Measurements from ENCODE around the gene RBM17.

Gene RBM17

DNA sequence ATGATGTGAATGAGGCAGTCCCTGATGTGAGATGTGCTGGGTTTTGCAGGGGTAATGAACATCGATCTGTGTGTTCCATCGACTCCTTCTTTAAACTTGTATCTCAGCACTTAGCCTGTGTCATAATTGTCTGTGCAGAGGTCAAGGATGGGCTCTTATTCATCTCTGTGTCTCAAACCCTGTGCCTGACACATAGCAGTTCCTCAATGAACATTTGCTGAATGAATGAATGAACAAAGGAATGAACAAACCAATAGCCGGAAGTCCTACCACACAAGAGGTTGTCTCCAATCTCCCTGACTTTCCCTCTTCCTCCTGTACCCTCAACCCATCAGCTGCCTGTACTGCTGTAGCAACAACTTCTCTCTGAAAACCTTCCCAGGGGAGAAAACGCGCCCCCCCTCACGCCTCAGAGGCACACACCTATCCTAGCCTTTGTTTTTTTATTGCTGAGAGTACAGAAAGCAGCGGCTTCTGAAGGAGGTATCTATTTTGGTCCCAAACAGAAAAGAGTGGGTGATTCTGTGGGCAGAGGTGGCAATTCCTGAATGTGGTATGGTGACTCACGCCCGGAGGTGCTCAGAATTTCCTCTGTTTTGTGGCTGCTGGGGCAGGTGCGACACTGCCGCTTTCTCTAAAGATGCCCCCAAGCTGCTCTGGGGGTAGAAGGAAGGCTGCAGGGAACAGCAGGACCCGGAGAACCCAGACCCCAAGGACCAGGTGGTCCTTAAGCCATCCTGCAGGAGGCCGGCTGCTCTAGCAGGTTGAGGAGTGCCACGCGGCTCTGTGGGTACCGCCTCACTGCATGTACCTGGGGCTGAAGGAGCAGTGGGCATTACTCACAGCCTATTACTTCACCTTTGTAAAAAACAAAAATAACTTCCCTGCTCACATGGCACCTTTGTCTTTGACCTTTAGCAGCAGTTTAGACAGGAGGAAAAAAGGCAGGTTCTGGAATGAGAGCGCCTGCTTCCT lies 36.3 kb upstream of the RBM17 start:
- TF ChIP-seq, protein P1, sequence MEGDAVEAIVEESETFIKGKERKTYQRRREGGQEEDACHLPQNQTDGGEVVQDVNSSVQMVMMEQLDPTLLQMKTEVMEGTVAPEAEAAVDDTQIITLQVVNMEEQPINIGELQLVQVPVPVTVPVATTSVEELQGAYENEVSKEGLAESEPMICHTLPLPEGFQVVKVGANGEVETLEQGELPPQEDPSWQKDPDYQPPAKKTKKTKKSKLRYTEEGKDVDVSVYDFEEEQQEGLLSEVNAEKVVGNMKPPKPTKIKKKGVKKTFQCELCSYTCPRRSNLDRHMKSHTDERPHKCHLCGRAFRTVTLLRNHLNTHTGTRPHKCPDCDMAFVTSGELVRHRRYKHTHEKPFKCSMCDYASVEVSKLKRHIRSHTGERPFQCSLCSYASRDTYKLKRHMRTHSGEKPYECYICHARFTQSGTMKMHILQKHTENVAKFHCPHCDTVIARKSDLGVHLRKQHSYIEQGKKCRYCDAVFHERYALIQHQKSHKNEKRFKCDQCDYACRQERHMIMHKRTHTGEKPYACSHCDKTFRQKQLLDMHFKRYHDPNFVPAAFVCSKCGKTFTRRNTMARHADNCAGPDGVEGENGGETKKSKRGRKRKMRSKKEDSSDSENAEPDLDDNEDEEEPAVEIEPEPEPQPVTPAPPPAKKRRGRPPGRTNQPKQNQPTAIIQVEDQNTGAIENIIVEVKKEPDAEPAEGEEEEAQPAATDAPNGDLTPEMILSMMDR (conservative IDR thresholded peaks at IDR 0.05; ENCODE audit: low read length) = no peak
- DNase-seq (ENCODE audit: low read depth) = no peak
- H3K4me3 ChIP-seq (ENCODE audit: low read length) = no peak overlapping the region

DNA sequence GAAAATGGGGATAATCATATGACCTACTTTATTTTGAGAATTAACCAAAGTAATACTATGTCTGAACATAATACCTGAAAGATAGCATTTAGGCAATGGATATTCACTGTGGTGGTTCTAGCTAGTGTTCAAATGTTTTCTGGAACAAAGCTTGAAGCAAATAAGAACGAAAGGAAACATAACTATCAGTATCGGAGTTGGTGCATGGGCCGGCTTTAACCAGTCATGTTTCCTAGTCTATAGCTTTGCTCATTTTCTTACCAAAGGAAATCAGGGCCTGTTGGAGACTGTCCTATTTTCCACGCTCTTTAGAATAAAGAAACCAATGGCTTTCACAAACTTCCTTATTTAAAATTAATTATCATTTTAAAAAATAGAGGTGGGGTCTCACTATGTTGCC lies 35.5 kb upstream of the RBM17 start:
- H3K4me3 ChIP-seq (ENCODE audit: low read length) = no peak overlapping the region
- DNase-seq (ENCODE audit: low read depth) = no peak
- TF ChIP-seq, protein P1 (conservative IDR thresholded peaks at IDR 0.05; ENCODE audit: low read length) = no peak

DNA sequence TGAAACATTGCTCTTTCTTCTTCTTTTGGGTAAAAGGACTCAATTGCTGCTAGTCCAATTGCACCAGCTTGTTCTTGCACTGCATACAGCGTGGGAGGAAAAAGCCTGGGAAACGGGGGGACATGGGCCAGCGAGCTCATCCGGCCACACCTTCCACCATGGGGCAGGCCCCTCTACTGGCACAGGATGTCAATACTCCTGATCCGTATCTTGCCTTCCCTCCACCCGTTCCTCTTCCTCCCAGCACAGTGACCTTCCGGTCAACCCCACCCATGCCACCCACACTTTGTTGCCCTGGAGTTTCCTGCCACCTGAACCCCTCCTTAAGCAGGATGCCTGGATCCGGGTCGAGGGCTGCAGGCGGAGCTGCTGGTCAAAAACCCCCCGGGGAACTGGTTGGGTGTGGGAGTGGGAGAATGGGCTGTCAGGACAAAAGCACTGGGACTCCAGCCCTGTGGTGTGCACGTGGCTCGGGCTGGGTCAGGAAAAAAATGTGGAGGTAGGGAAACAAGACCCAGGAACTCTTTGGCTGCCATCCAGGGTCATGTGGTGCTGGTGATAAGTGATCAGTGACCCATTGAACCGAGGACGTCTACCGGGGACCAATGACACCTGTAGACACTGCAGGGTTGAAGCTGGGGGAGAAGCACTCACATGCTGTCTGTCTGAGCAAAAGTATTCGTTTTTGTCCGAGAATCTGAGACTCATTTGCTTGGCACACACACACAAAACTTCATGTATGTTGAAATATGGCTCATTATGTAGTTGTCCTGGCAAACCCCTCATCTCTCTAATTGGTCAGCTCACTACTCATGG lies 34.8 kb upstream of the RBM17 start:
- DNase-seq (ENCODE audit: low read depth) = no peak
- TF ChIP-seq, protein P1 (conservative IDR thresholded peaks at IDR 0.05; ENCODE audit: low read length) = no peak
- H3K4me3 ChIP-seq (ENCODE audit: low read length) = no peak overlapping the region

DNA sequence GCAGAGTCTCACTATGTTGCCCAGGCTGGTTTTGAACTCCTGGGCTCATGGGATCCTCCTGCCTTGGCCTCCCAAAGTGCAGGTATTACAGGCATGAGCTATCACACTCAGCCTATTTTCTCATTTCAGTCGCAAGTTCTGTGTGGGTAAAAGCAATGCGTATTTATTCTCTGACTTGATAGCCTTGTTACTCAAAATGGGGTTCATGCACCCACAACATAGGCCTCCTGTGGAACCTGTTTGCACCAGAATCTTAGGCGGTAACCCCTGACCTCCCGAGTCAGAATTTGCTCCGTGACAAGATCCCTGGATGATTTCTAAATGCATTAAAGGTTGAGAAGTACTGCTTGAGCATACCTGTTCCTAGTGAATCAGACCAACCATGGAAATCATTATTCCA lies 34.0 kb upstream of the RBM17 start:
- TF ChIP-seq, protein P1 (conservative IDR thresholded peaks at IDR 0.05; ENCODE audit: low read length) = no peak
- no peak for DNase-seq (ENCODE audit: low read depth)
- no peak overlapping the region for H3K4me3 ChIP-seq (ENCODE audit: low read length)

DNA sequence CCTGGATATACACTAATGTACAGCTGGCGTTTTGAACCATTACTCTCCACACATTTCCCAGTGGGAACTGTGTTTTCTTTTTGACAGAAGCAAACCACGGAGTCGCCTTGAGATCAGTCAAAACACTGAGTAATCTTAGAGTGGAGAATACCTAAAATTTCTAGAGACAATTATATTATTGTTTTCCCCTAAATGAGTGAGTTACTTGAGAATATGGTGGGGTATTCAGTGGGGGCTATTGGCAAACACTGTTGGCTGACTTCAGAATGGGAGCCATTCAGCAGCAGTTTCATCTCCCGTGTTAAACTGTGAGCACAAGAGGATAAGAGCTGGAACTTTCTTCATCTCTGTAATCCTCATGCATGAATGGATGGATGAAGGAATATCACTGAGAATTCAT lies 32.9 kb upstream of the RBM17 start:
- H3K4me3 ChIP-seq (ENCODE audit: low read length) = no peak overlapping the region
- DNase-seq (ENCODE audit: low read depth) = no peak
- TF ChIP-seq, protein P1 (conservative IDR thresholded peaks at IDR 0.05; ENCODE audit: low read length) = no peak

DNA sequence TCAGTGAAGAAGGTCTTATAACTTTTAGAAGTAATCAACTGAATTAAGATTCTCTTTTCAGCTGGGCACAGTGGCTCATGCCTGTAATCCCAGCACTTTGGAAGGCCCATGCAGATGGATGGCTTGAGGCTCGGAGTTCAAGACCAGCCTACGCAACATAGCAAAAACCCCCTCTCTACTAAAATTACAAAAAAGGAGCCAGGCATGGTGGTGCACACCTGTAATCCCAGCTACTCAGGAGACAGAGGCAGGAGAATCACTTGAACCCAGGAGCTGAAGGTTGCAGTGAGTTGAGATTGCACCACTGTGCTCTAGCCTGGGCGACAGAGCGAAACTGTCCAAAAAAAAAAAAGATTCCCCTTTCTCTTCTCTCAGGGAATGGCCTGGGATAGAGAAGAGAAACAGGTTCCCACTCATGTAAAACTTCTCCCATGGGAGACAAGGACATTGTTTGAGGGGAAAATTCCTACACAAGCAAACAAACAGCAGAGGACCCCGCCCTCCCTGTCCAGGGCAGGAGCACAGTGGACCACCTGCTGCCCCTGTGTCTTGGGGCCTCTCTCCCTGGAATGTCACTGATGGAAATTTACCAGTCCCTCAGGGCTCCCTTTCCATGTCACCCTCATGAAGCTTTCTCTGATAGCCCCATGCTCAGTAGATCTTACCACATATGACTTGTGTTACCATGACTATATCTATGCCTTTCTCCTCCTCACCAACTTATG lies 32.3 kb upstream of the RBM17 start:
- no peak for DNase-seq (ENCODE audit: low read depth)
- H3K4me3 ChIP-seq (ENCODE audit: low read length) = no peak overlapping the region
- TF ChIP-seq, protein P1 (conservative IDR thresholded peaks at IDR 0.05; ENCODE audit: low read length) = no peak

Data from AG10803 (cell line).